Measurements from ENCODE around the gene SYCE3. TPM values are rescaled to one million over a fixed set of nuclear protein-coding genes. Genes with fewer than 3 reads are reported as not detected.
"Not testable (repeated sequence)": the region's sequence is repeated elsewhere in the genome, so short reads cannot be mapped to it uniquely, and the experiment has no call there.

Gene SYCE3
- total RNA-seq, 2 experiments from 2014 or later = not detected

GRCh38 chr22:50609599-50609998 is 46.9 kb upstream of the SYCE3 start:
- DNase-seq (ENCODE audit: low spot score) = no peak

GRCh38 chr22:50608996-50609395 is 46.3 kb upstream of the SYCE3 start:
- no peaks in the 10 kb centered on the region for H3K36me3 ChIP-seq (ENCODE audit: insufficient read depth, low read length)
- POLR2A ChIA-PET = no interaction called here
- intact Hi-C loops (cut with micrococcal nuclease; ENCODE audit: unreplicated experiment) = no loop called here

More at GRCh38 chr22:50609599-50609998, 46.9 kb upstream of the SYCE3 start:
- H3K27ac ChIP-seq (ENCODE audit: low read depth, low read length, poor library complexity, severe bottlenecking) = no peak overlapping the region
- TF ChIP-seq CTCF (conservative IDR thresholded peaks at IDR 0.05; ENCODE audit: low read length) = no peak
- TF ChIP-seq EZH2phosphoT487 (IDR thresholded peaks at IDR 0.05; ENCODE audit: borderline replicate concordance, low read depth, low read length) = no peak
- H3K4me1 ChIP-seq (ENCODE audit: insufficient read depth, low read length, poor library complexity, severe bottlenecking) = peaks cover 8% of the 10 kb centered on the region
- intact Hi-C loops (cut with micrococcal nuclease; ENCODE audit: unreplicated experiment) = no loop called here
- H3K79me2 ChIP-seq (ENCODE audit: insufficient read depth, low read depth, low read length) = no peaks in the 10 kb centered on the region
- H3K36me3 ChIP-seq (ENCODE audit: insufficient read depth, low read length) = no peaks in the 10 kb centered on the region
- ChIA-PET CTCF (ENCODE audit: unreplicated experiment) (no interaction called here), POLR2A (no interaction called here)
- H3K4me2 ChIP-seq (ENCODE audit: low read length) = no peak overlapping the region
- no peaks in the 10 kb centered on the region for H4K20me1 ChIP-seq (ENCODE audit: insufficient read depth, low read length)
- H3K9me2 ChIP-seq (ENCODE audit: insufficient read depth, low read length) = no peaks in the 10 kb centered on the region
- H3K4me3 ChIP-seq (ENCODE audit: low read depth, low read length, poor library complexity, severe bottlenecking) = no peak overlapping the region
- H2AFZ ChIP-seq (ENCODE audit: low read length) = no peak overlapping the region
- no TSS peak for BruUV-seq (replicated peaks)
- no peaks in the 10 kb centered on the region for H3K9me3 ChIP-seq (ENCODE audit: low read length)

GRCh38 chr22:50608058-50608840 is 45.5 kb upstream of the SYCE3 start:
- DNase-seq (ENCODE audit: low spot score); BruUV-seq (replicated peaks); H3K79me2 ChIP-seq (ENCODE audit: insufficient read depth, low read depth, low read length); H3K4me1 ChIP-seq (ENCODE audit: insufficient read depth, low read length, poor library complexity, severe bottlenecking); H3K4me2 ChIP-seq (ENCODE audit: low read length); H3K9me3 ChIP-seq (ENCODE audit: low read length); H3K36me3 ChIP-seq (ENCODE audit: insufficient read depth, low read length); CTCF ChIA-PET (ENCODE audit: unreplicated experiment); POLR2A ChIA-PET; H2AFZ ChIP-seq (ENCODE audit: low read length); intact Hi-C loops (cut with micrococcal nuclease; ENCODE audit: unreplicated experiment); H3K4me3 ChIP-seq (ENCODE audit: low read depth, low read length, poor library complexity, severe bottlenecking); H4K20me1 ChIP-seq (ENCODE audit: insufficient read depth, low read length); H3K9me2 ChIP-seq (ENCODE audit: insufficient read depth, low read length); H3K27ac ChIP-seq (ENCODE audit: low read depth, low read length, poor library complexity, severe bottlenecking): not testable (repeated sequence)

More at GRCh38 chr22:50608996-50609395, 46.3 kb upstream of the SYCE3 start:
- H3K9me3 ChIP-seq (ENCODE audit: low read length) = no peaks in the 10 kb centered on the region
- H2AFZ ChIP-seq (ENCODE audit: low read length) = no peak overlapping the region
- H4K20me1 ChIP-seq (ENCODE audit: insufficient read depth, low read length) = no peaks in the 10 kb centered on the region
- DNase-seq (ENCODE audit: low spot score) = no peak
- TF ChIP-seq CTCF (conservative IDR thresholded peaks at IDR 0.05; ENCODE audit: low read length) = no peak
- no peak for TF ChIP-seq EZH2phosphoT487 (IDR thresholded peaks at IDR 0.05; ENCODE audit: borderline replicate concordance, low read depth, low read length)
- H3K4me2 ChIP-seq (ENCODE audit: low read length) = no peak overlapping the region
- H3K4me1 ChIP-seq (ENCODE audit: insufficient read depth, low read length, poor library complexity, severe bottlenecking) = peaks cover 8% of the 10 kb centered on the region
- CTCF ChIA-PET (ENCODE audit: unreplicated experiment) = no interaction called here
- H3K9me2 ChIP-seq (ENCODE audit: insufficient read depth, low read length) = no peaks in the 10 kb centered on the region
- no peak overlapping the region for H3K4me3 ChIP-seq (ENCODE audit: low read depth, low read length, poor library complexity, severe bottlenecking)
- H3K79me2 ChIP-seq (ENCODE audit: insufficient read depth, low read depth, low read length) = no peaks in the 10 kb centered on the region
- no peak overlapping the region for H3K27ac ChIP-seq (ENCODE audit: low read depth, low read length, poor library complexity, severe bottlenecking)
- no TSS peak for BruUV-seq (replicated peaks)

Measured in OCI-LY7 (cell line).